ENCODE data around the gene CCDC3.

CCDC3 gene

GRCh38 chr10:13000431-13000830 is 1.1 kb downstream of the CCDC3 start:
- DNase-seq (ENCODE audit: low read depth in 2 of 2) = no peak

GRCh38 chr10:12999849-13000248 is 1.7 kb downstream of the CCDC3 start:
- DNase-seq (ENCODE audit: low read depth in 2 of 2) = no peak

- no peak for DNase-seq (ENCODE audit: low read depth in 2 of 2)
Measured at GRCh38 chr10:12995425-12995861, 6.1 kb downstream of the CCDC3 start.

- no peak for DNase-seq (ENCODE audit: low read depth in 2 of 2)
Measured at GRCh38 chr10:12993595-12993994, 7.9 kb downstream of the CCDC3 start.

- DNase-seq (ENCODE audit: low read depth in 2 of 2) = no peak
Measured at GRCh38 chr10:12985347-12985746, 16.2 kb downstream of the CCDC3 start.

- no peak for DNase-seq (ENCODE audit: low read depth in 2 of 2)
Measured at GRCh38 chr10:12984165-12984747, 17.3 kb downstream of the CCDC3 start.

- peak in 1 of 2 donors; percentile 20 for DNase-seq (ENCODE audit: low read depth in 2 of 2)
Measured at GRCh38 chr10:12983568-12983967, 17.9 kb downstream of the CCDC3 start.

GRCh38 chr10:12981570-12981969 is 19.9 kb downstream of the CCDC3 start:
- DNase-seq (ENCODE audit: low read depth in 2 of 2) = no peak

- no peak for DNase-seq (ENCODE audit: low read depth in 2 of 2)
Measured at GRCh38 chr10:12980713-12981306, 20.7 kb downstream of the CCDC3 start.

- no peak for DNase-seq (ENCODE audit: low read depth in 2 of 2)
Measured at GRCh38 chr10:12980102-12980661, 21.3 kb downstream of the CCDC3 start.

GRCh38 chr10:12978891-12979290 is 22.6 kb downstream of the CCDC3 start:
- DNase-seq (ENCODE audit: low read depth in 2 of 2) = no peak

GRCh38 chr10:12975906-12976305 is 25.6 kb downstream of the CCDC3 start:
- no peak for DNase-seq (ENCODE audit: low read depth in 2 of 2)

GRCh38 chr10:12975266-12975665 is 26.2 kb downstream of the CCDC3 start:
- no peak for DNase-seq (ENCODE audit: low read depth in 2 of 2)

- DNase-seq (ENCODE audit: low read depth in 2 of 2) = no peak
Measured at GRCh38 chr10:12974491-12975199, 26.9 kb downstream of the CCDC3 start.

GRCh38 chr10:12974078-12974477 is 27.4 kb downstream of the CCDC3 start:
- DNase-seq (ENCODE audit: low read depth in 2 of 2) = no peak

- DNase-seq (ENCODE audit: low read depth in 2 of 2) = no peak
Measured at GRCh38 chr10:12973149-12973718, 28.3 kb downstream of the CCDC3 start.

- DNase-seq (ENCODE audit: low read depth in 2 of 2) = no peak
Measured at GRCh38 chr10:12972146-12972545, 29.4 kb downstream of the CCDC3 start.

GRCh38 chr10:12971001-12971788 is 30.3 kb downstream of the CCDC3 start:
- no peak for DNase-seq (ENCODE audit: low read depth in 2 of 2)

GRCh38 chr10:12969951-12970350 is 31.6 kb downstream of the CCDC3 start:
- DNase-seq (ENCODE audit: low read depth in 2 of 2) = no peak

- no peak for DNase-seq (ENCODE audit: low read depth in 2 of 2)
Measured at GRCh38 chr10:12966067-12966466, 35.4 kb downstream of the CCDC3 start.

- DNase-seq (ENCODE audit: low read depth in 2 of 2) = no peak
Measured at GRCh38 chr10:12965571-12965970, 35.9 kb downstream of the CCDC3 start.

- no peak for DNase-seq (ENCODE audit: low read depth in 2 of 2)
Measured at GRCh38 chr10:12962556-12962955, 39.0 kb downstream of the CCDC3 start.

All from stimulated activated CD8-positive, alpha-beta memory T cell treated with anti-CD3 and anti-CD28 coated beads, Interleukin-15, amount 100 ng/mL, for 48 hours (primary cell).